HEK293 (cell line): Measurements from ENCODE around the gene ARL6IP5.
A peak's percentile ranks its signal among the peaks of the same experiment; 100 is the strongest.

ENCODE experiments used
- CTCF ChIA-PET: fragments of 350-600 bp; formaldehyde crosslinking; extraction: SDS; loops from one replicate; lab custom pipeline; 2021; ENCODE audit warnings: antibody characterized with exemption; lab: Yijun Ruan, JAX
- POLR2A ChIA-PET: fragments of 300-600 bp; formaldehyde crosslinking; extraction: SDS; loops from one replicate; lab custom pipeline; 2020; ENCODE audit warnings: antibody characterized with exemption, inconsistent platforms; lab: Yijun Ruan, JAX
- H3K27ac ChIP-seq: fragments of 200-500 bp; sonication (Bioruptor generic); 2 replicates; pipeline ENCODE4 v1.5.1; 2014; ENCODE audit warnings: low read depth, low read length, control low read depth, inconsistent platforms; ENCODE audit errors: extremely low read depth
- H3K36me3 ChIP-seq, 2 experiments: fragments of 200-500 bp in 1 of 2; sonication (Bioruptor generic) in 1 of 2; 1 replicate in 1 of 2; 2 replicates in 1 of 2; pipeline ENCODE4 v1.5.1; 2014 to 2017; ENCODE audit warnings: inconsistent platforms in 2 of 2, low read length in 2 of 2; ENCODE audit not compliant: control insufficient read depth in 2 of 2, insufficient read depth in 1 of 2
- H3K4me1 ChIP-seq: fragments of 200-500 bp; sonication (Bioruptor generic); 2 replicates; pipeline ENCODE4 v1.5.1; 2014; ENCODE audit warnings: mild to moderate bottlenecking, low read length, inconsistent platforms; ENCODE audit not compliant: control insufficient read depth, insufficient read depth
- H3K4me3 ChIP-seq: 2 replicates; pipeline ENCODE4 v1.5.1; 2011; ENCODE audit warnings: low read depth, mild to moderate bottlenecking, control low read depth, low read length, moderate library complexity
- H3K9me3 ChIP-seq: fragments of 200-500 bp; sonication (Bioruptor generic); 2 replicates; pipeline ENCODE4 v1.5.1; 2014; ENCODE audit warnings: low read depth, low read length, inconsistent platforms; ENCODE audit not compliant: control insufficient read depth, insufficient read depth
- BCL11B ChIP-seq: fragments of 450-650 bp; formaldehyde crosslinking; IDR thresholded peaks from 2 replicates; pipeline ENCODE4 v1.5.1; 2016; ENCODE audit warnings: low read depth, missing biosample characterization, missing genetic modification characterization
- GLI4 ChIP-seq: fragments of 450-650 bp; formaldehyde crosslinking; IDR thresholded peaks from 2 replicates; pipeline ENCODE4 v1.5.1; 2016; ENCODE audit warnings: missing biosample characterization, missing genetic modification characterization
- MEIS1 ChIP-seq: sonication (generic); formaldehyde crosslinking; IDR thresholded peaks from 2 replicates; pipeline ENCODE4 v1.8.1; 2022; ENCODE audit warnings: missing genetic modification reagents, mild to moderate bottlenecking, borderline replicate concordance
- SALL2 ChIP-seq: fragments of 450-650 bp; formaldehyde crosslinking; IDR thresholded peaks from 2 replicates; pipeline ENCODE4 v1.5.0; 2017; ENCODE audit warnings: missing biosample characterization, mild to moderate bottlenecking, missing genetic modification characterization, borderline replicate concordance
- SETDB1 ChIP-seq: IDR thresholded peaks from one replicate; pipeline ENCODE4 v1.6.1; 2017; ENCODE audit warnings: mild to moderate bottlenecking, low read length, moderate library complexity, mixed read lengths; ENCODE audit not compliant: insufficient read length
- SP7 ChIP-seq: fragments of 450-650 bp; formaldehyde crosslinking; IDR thresholded peaks from 2 replicates; pipeline ENCODE4 v1.5.1; 2016; ENCODE audit warnings: missing biosample characterization, missing genetic modification characterization
- YY1 ChIP-seq: fragments of 450-650 bp; formaldehyde crosslinking; IDR thresholded peaks from 2 replicates; pipeline ENCODE4 v1.5.1; 2018; ENCODE audit warnings: missing biosample characterization, missing genetic modification characterization
- ZBTB20 ChIP-seq: fragments of 450-650 bp; formaldehyde crosslinking; IDR thresholded peaks from 2 replicates; pipeline ENCODE4 v1.5.1; 2016; ENCODE audit warnings: missing biosample characterization, missing genetic modification characterization
- ZFP41 ChIP-seq: fragments of 450-650 bp; formaldehyde crosslinking; IDR thresholded peaks from 2 replicates; pipeline ENCODE4 v1.5.1; 2016; ENCODE audit warnings: missing biosample characterization, missing genetic modification characterization, borderline replicate concordance
- ZFP69B ChIP-seq: fragments of 450-650 bp; formaldehyde crosslinking; IDR thresholded peaks from 2 replicates; pipeline ENCODE4 v1.5.1; 2016; ENCODE audit warnings: missing biosample characterization, missing genetic modification characterization
- ZNF121 ChIP-seq: fragments of 450-650 bp; formaldehyde crosslinking; IDR thresholded peaks from 2 replicates; pipeline ENCODE4 v1.5.1; 2016; ENCODE audit warnings: missing biosample characterization, missing genetic modification characterization
- ZNF146 ChIP-seq: fragments of 450-650 bp; formaldehyde crosslinking; IDR thresholded peaks from 2 replicates; pipeline ENCODE4 v1.5.1; 2016; ENCODE audit warnings: missing biosample characterization, missing genetic modification characterization
- ZNF184 ChIP-seq: fragments of 450-650 bp; IDR thresholded peaks from 2 replicates; pipeline ENCODE4 v1.5.1; 2018; ENCODE audit warnings: missing biosample characterization, mild to moderate bottlenecking, missing genetic modification characterization
- ZNF341 ChIP-seq: fragments of 450-650 bp; formaldehyde crosslinking; IDR thresholded peaks from 2 replicates; pipeline ENCODE4; 2016; ENCODE audit warnings: low read depth, missing biosample characterization, missing genetic modification characterization
- ZNF366 ChIP-seq: fragments of 450-650 bp; formaldehyde crosslinking; conservative IDR thresholded peaks from 2 replicates; pipeline ENCODE4 v1.5.1; 2016; ENCODE audit warnings: missing biosample characterization, missing genetic modification characterization
- ZNF544 ChIP-seq: fragments of 450-650 bp; formaldehyde crosslinking; IDR thresholded peaks from 2 replicates; pipeline ENCODE4 v1.5.0; 2017; ENCODE audit warnings: missing biosample characterization, missing genetic modification characterization
- ZNF560 ChIP-seq: fragments of 450-650 bp; formaldehyde crosslinking; IDR thresholded peaks from 2 replicates; pipeline ENCODE4 v1.5.1; 2017; ENCODE audit warnings: missing biosample characterization, missing genetic modification characterization, borderline replicate concordance
- ZNF626 ChIP-seq: fragments of 450-650 bp; sonication (Bioruptor Pico); formaldehyde crosslinking; IDR thresholded peaks from 2 replicates; pipeline ENCODE4 v1.5.1; 2018; ENCODE audit warnings: missing biosample characterization, missing genetic modification characterization, inconsistent platforms
- ZNF677 ChIP-seq: fragments of 450-650 bp; IDR thresholded peaks from 2 replicates; pipeline ENCODE4 v1.5.0; 2018; ENCODE audit warnings: missing biosample characterization, mild to moderate bottlenecking, missing genetic modification characterization, moderate library complexity
- ZNF701 ChIP-seq: fragments of 450-650 bp; formaldehyde crosslinking; IDR thresholded peaks from 2 replicates; pipeline ENCODE4 v1.5.1; 2016; ENCODE audit warnings: missing biosample characterization, missing genetic modification characterization
- ZNF777 ChIP-seq: fragments of 450-650 bp; formaldehyde crosslinking; IDR thresholded peaks from 2 replicates; pipeline ENCODE4 v1.5.1; 2017; ENCODE audit warnings: missing biosample characterization, missing genetic modification characterization, borderline replicate concordance
- TF ChIP-seq, protein P1 (sequence below): fragments of 450-650 bp; formaldehyde crosslinking; IDR thresholded peaks from 2 replicates; pipeline ENCODE4 v1.5.1; 2016; ENCODE audit warnings: missing biosample characterization, missing genetic modification characterization
- TF ChIP-seq, protein P2 (sequence below): fragments of 450-650 bp; formaldehyde crosslinking; IDR thresholded peaks from 2 replicates; pipeline ENCODE4 v1.5.1; 2016; ENCODE audit warnings: missing biosample characterization, missing genetic modification characterization
- TF ChIP-seq, protein P3 (sequence below): fragments of 450-650 bp; formaldehyde crosslinking; IDR thresholded peaks from 2 replicates; pipeline ENCODE4 v1.5.1; 2017; ENCODE audit warnings: missing biosample characterization, missing genetic modification characterization
- TF ChIP-seq, protein P4 (sequence below): fragments of 450-650 bp; formaldehyde crosslinking; IDR thresholded peaks from 2 replicates; pipeline ENCODE4 v1.5.1; 2016; ENCODE audit warnings: missing biosample characterization, missing genetic modification characterization
- TF ChIP-seq, protein P5 (sequence below): fragments of 450-650 bp; formaldehyde crosslinking; IDR thresholded peaks from 2 replicates; pipeline ENCODE4; 2016; ENCODE audit warnings: missing biosample characterization, missing genetic modification characterization

ARL6IP5 gene

DNA sequence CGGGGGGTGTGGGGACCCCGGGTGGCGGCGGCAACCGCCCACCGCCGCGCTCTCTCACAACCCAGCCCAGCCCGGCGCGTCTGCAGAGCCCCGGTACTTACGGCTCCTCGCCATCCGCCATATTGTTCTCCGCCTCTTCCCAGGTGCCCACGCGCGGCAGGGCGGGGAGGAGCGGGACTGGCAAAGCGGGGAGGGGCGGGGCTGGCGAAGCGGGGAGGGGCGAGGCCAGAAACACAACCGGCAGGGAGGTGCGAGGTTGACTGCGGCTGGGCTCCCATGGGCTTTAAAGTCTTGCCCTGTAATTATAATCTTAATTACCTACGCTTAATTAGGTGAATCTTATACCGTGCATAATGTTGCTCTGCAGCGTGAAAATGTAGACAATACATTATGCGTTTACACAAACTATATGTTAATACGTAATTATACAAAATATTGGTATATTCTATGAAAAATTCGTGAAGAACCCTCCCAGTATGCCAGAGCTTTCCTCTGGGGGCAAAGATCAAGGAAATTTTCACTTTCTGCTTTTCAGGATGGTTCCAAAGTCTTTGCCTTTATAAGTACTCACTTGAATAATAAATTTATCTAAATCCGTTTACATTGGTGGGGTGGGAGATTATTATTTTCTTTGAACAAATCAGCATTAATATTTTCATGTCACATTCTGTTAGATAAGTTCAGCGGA, 4.4 kb upstream of the ARL6IP5 start, which contains the start of gene UBA3 (continued):
- TF ChIP-seq ZNF560 (tag by site-specific recombination) = no peak

DNA sequence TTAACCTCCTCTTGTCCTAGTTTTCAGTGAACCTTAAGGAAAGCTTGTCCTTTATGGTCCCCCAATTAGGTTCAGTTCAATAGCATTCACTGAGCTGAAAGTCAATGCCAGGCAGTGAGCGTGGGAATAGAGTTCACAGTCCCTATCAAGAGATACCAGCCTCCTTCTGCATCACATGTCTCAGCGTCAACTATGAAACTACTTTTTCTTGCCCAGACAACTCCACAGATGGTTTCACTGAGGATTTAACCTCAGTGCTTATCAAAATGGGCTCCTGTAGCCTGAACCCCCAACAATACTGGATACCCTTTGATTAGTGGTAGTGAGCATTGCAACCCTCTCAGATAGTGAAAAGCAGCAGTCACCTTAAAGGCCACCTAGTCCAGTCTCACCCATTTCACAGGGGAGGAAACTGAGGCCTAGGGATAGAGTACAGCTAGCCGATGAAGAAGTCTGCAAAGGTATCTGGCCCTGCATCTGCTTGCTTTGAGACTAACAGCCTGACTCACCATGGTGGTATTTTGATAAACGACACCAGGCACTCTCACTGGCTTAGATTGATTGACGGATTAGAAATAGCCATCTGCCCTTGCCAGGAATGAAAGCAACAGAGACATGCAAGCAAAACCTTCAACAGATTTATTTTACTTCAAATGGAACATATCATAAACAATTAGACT, 3.0 kb upstream of the ARL6IP5 start:
- H3K27ac ChIP-seq = no peak overlapping the region
- TF ChIP-seq ZFP41 (tag by site-specific recombination) = no peak
- no peak for TF ChIP-seq GLI4 (tag by site-specific recombination)
- peak; percentile 32; the same call in 1 of the 2 replicates for TF ChIP-seq ZNF366
- TF ChIP-seq ZNF341 (tag by site-specific recombination) = no peak
- TF ChIP-seq BCL11B (tag by site-specific recombination) = no peak
- TF ChIP-seq ZNF544 (tag by site-specific recombination) = no peak
- TF ChIP-seq ZNF777 (tag by site-specific recombination) = no peak
- TF ChIP-seq ZNF677 = no peak
- TF ChIP-seq, protein P1, sequence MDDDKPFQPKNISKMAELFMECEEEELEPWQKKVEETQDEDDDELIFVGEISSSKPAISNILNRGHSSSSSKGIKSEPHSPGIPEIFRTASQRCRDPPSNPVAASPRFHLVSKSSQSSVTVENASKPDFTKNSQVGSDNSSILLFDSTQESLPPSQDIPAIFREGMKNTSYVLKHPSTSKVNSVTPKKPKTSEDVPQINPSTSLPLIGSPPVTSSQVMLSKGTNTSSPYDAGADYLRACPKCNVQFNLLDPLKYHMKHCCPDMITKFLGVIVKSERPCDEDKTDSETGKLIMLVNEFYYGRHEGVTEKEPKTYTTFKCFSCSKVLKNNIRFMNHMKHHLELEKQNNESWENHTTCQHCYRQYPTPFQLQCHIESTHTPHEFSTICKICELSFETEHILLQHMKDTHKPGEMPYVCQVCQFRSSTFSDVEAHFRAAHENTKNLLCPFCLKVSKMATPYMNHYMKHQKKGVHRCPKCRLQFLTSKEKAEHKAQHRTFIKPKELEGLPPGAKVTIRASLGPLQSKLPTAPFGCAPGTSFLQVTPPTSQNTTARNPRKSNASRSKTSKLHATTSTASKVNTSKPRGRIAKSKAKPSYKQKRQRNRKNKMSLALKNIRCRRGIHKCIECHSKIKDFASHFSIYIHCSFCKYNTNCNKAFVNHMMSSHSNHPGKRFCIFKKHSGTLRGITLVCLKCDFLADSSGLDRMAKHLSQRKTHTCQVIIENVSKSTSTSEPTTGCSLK (tag by site-specific recombination) = no peak
- TF ChIP-seq SALL2 (tag by site-specific recombination) = no peak
- TF ChIP-seq ZBTB20 = no peak
- TF ChIP-seq ZFP69B (tag by site-specific recombination) = no peak
- TF ChIP-seq SP7 (tag by site-specific recombination) = peak; percentile 21; the same call in 1 of the 2 replicates
- TF ChIP-seq MEIS1 (CRISPR knock-in tag) = peak; percentile 87
- TF ChIP-seq ZNF701 (tag by site-specific recombination) = no peak
- peak; percentile 46 for TF ChIP-seq SETDB1
- TF ChIP-seq, protein P2, sequence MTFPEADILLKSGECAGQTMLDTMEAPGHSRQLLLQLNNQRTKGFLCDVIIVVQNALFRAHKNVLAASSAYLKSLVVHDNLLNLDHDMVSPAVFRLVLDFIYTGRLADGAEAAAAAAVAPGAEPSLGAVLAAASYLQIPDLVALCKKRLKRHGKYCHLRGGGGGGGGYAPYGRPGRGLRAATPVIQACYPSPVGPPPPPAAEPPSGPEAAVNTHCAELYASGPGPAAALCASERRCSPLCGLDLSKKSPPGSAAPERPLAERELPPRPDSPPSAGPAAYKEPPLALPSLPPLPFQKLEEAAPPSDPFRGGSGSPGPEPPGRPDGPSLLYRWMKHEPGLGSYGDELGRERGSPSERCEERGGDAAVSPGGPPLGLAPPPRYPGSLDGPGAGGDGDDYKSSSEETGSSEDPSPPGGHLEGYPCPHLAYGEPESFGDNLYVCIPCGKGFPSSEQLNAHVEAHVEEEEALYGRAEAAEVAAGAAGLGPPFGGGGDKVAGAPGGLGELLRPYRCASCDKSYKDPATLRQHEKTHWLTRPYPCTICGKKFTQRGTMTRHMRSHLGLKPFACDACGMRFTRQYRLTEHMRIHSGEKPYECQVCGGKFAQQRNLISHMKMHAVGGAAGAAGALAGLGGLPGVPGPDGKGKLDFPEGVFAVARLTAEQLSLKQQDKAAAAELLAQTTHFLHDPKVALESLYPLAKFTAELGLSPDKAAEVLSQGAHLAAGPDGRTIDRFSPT (tag by site-specific recombination) = no peak
- no peak for TF ChIP-seq YY1 (tag by site-specific recombination)
- TF ChIP-seq, protein P3, sequence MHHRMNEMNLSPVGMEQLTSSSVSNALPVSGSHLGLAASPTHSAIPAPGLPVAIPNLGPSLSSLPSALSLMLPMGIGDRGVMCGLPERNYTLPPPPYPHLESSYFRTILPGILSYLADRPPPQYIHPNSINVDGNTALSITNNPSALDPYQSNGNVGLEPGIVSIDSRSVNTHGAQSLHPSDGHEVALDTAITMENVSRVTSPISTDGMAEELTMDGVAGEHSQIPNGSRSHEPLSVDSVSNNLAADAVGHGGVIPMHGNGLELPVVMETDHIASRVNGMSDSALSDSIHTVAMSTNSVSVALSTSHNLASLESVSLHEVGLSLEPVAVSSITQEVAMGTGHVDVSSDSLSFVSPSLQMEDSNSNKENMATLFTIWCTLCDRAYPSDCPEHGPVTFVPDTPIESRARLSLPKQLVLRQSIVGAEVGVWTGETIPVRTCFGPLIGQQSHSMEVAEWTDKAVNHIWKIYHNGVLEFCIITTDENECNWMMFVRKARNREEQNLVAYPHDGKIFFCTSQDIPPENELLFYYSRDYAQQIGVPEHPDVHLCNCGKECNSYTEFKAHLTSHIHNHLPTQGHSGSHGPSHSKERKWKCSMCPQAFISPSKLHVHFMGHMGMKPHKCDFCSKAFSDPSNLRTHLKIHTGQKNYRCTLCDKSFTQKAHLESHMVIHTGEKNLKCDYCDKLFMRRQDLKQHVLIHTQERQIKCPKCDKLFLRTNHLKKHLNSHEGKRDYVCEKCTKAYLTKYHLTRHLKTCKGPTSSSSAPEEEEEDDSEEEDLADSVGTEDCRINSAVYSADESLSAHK = 0 out of 2 replicates have a peak, but pooled peaks have one; percentile 33
- TF ChIP-seq ZNF146 (tag by site-specific recombination) = peak; percentile 100
- TF ChIP-seq ZNF121 = no peak
- TF ChIP-seq ZNF626 (tag by site-specific recombination) = no peak
- TF ChIP-seq, protein P4, sequence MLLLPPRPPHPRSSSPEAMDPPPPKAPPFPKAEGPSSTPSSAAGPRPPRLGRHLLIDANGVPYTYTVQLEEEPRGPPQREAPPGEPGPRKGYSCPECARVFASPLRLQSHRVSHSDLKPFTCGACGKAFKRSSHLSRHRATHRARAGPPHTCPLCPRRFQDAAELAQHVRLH (tag by site-specific recombination) = peak; percentile 52; the same call in 1 of the 2 replicates
- TF ChIP-seq, protein P5, sequence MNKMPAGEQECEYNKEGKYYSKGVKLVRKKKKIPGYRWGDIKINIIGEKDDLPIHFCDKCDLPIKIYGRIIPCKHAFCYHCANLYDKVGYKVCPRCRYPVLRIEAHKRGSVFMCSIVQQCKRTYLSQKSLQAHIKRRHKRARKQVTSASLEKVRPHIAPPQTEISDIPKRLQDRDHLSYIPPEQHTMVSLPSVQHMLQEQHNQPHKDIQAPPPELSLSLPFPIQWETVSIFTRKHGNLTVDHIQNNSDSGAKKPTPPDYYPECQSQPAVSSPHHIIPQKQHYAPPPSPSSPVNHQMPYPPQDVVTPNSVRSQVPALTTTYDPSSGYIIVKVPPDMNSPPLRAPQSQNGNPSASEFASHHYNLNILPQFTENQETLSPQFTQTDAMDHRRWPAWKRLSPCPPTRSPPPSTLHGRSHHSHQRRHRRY (tag by site-specific recombination) = no peak
- peak; percentile 80; the same call in 1 of the 2 replicates for TF ChIP-seq ZNF184

More for the DNA sequence above, 3.0 kb upstream of the ARL6IP5 start:
- no peak overlapping the region for H3K4me3 ChIP-seq
- ChIA-PET CTCF (no interaction called here), POLR2A (no interaction called here)
- no peaks in the 10 kb centered on the region for H3K9me3 ChIP-seq
- no peaks in the 10 kb centered on the region; a peak in 1 of 3 replicates for H3K36me3 ChIP-seq
- peaks cover 7% of the 10 kb centered on the region for H3K4me1 ChIP-seq
